OCI-LY7 (cell line): ENCODE data around the gene PARP12. TPM values are rescaled to one million over a fixed set of nuclear protein-coding genes. Genes with fewer than 3 reads are reported as not detected.

Experiments used
- BruUV-seq: library from RNA; stranded (reverse); fragments of 400-500 nt; replicated peaks from 2 replicates; lab custom pipeline; 2021; lab: Mats Ljungman, UMichigan
- CTCF ChIA-PET: fragments of 300-600 bp; sonication (Branson Sonifier 250); formaldehyde crosslinking; loops from one replicate; lab custom pipeline; 2022; ENCODE audit warnings: antibody characterized with exemption; ENCODE audit not compliant: unreplicated experiment; lab: Charles Lee
- POLR2A ChIA-PET: fragments of 300-600 bp; sonication (Branson Sonifier 250); formaldehyde crosslinking; loops from one replicate; lab custom pipeline; 2022; ENCODE audit warnings: antibody characterized with exemption; lab: Charles Lee
- DNase-seq: peaks from one replicate; pipeline ENCODE4 v3.0.0-alpha.2; 2015; ENCODE audit warnings: low spot score
- H2AFZ ChIP-seq: fragments of 200-600 bp; sonication (generic), shearing (Covaris generic); 2 replicates; pipeline ENCODE4 v1.6.1; 2014; ENCODE audit warnings: mild to moderate bottlenecking, antibody characterized with exemption, low read length, moderate library complexity
- H3K27ac ChIP-seq: fragments of 200-600 bp; sonication (generic); 2 replicates; pipeline ENCODE4 v1.5.1; 2014; ENCODE audit warnings: mixed run types, low read depth, mild to moderate bottlenecking, moderate library complexity, low read length, inconsistent platforms; ENCODE audit not compliant: poor library complexity, severe bottlenecking
- H3K36me3 ChIP-seq: fragments of 200-600 bp; sonication (generic); 2 replicates; pipeline ENCODE4 v1.6.1; 2014; ENCODE audit warnings: mild to moderate bottlenecking, antibody characterized with exemption, low read length, moderate library complexity, mixed read lengths; ENCODE audit not compliant: insufficient read depth
- H3K4me1 ChIP-seq: fragments of 200-600 bp; sonication (generic); 2 replicates; pipeline ENCODE4 v1.5.1; 2014; ENCODE audit warnings: mild to moderate bottlenecking, low read length; ENCODE audit not compliant: insufficient read depth, poor library complexity, severe bottlenecking
- H3K4me2 ChIP-seq: fragments of 200-600 bp; sonication (generic); 2 replicates; pipeline ENCODE4 v1.6.1; 2014; ENCODE audit warnings: mild to moderate bottlenecking, low read length
- H3K4me3 ChIP-seq: fragments of 200-600 bp; sonication (generic); 2 replicates; pipeline ENCODE4 v1.5.1; 2014; ENCODE audit warnings: mild to moderate bottlenecking, low read depth, low read length; ENCODE audit not compliant: poor library complexity, severe bottlenecking
- H3K79me2 ChIP-seq: fragments of 200-600 bp; sonication (generic); 2 replicates; pipeline ENCODE4 v1.6.1; 2016; ENCODE audit warnings: low read depth, mild to moderate bottlenecking, low read length, moderate library complexity, mixed read lengths; ENCODE audit not compliant: insufficient read depth
- H3K9me2 ChIP-seq: fragments of 200-600 bp; sonication (generic); 2 replicates; pipeline ENCODE4 v1.6.1; 2016; ENCODE audit warnings: mild to moderate bottlenecking, low read length, mixed read lengths; ENCODE audit not compliant: insufficient read depth
- H3K9me3 ChIP-seq: fragments of 200-600 bp; sonication (generic); 2 replicates; pipeline ENCODE4 v1.6.1; 2014; ENCODE audit warnings: mild to moderate bottlenecking, mixed run types, low read length, mixed read lengths
- H4K20me1 ChIP-seq: fragments of 200-600 bp; sonication (generic); 2 replicates; pipeline ENCODE4 v1.6.1; 2014; ENCODE audit warnings: mild to moderate bottlenecking, antibody characterized with exemption, low read length, moderate library complexity, mixed read lengths; ENCODE audit not compliant: insufficient read depth
- EZH2phosphoT487 ChIP-seq: fragments of 200-600 bp; sonication (generic); IDR thresholded peaks from 2 replicates; pipeline ENCODE4 v1.6.1; 2018; ENCODE audit warnings: low read depth, borderline replicate concordance, mild to moderate bottlenecking, mixed run types, antibody characterized with exemption, low read length, moderate library complexity, mixed read lengths
- intact Hi-C: fragments of 100-400 bp; cut with micrococcal nuclease; formaldehyde crosslinking; loops from one replicate; pipeline ENCODE4 v1.10.0; 2022; ENCODE audit not compliant: unreplicated experiment
- total RNA-seq, 2 experiments: library from RNA; depleted of rRNA in 1 of 2; stranded (reverse); fragments of >200 nt in 1 of 2; shearing (Covaris generic) in 1 of 2; gene quantifications; 2 replicates each; pipeline ENCODE4 v1.2.3, GENCODE V29; 2014 to 2022
- TF ChIP-seq, protein P1 (sequence below): fragments of 200-600 bp; sonication (generic); conservative IDR thresholded peaks from 2 replicates; pipeline ENCODE4 v1.5.1; 2014; ENCODE audit warnings: mild to moderate bottlenecking, antibody characterized with exemption, low read length, moderate library complexity, mixed read lengths

PARP12 gene
- total RNA-seq, 2 experiments from 2014 or later: 6.5 to 12.5 TPM

DNA sequence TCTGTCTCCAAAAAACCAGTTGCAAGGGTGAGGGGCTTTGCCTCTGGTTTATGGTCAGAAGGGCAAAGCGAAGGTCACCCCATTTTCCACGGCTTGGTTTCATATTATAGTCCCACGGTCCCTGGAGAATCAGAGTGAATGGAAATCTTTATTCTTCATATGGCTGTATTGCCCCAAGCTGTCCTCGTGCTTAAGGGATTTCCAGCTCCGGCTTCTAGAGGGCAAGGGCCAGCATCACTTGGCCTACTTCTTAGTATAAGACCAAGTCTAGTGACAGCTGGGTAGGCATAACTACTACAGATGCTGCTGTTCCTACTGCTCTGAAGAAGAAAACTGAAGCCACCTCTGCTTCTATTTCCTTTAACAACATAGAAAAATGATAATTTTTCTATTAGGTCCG, 63.2 kb downstream of the PARP12 start:
- intact Hi-C loops: no loop called here
- no peaks in the 10 kb centered on the region for H3K9me3 ChIP-seq
- H3K27ac ChIP-seq: no peak overlapping the region
- no peak overlapping the region for H3K4me2 ChIP-seq
- DNase-seq: no peak
- H3K4me3 ChIP-seq: no peak overlapping the region
- H3K9me2 ChIP-seq: no peaks in the 10 kb centered on the region
- no peak for TF ChIP-seq EZH2phosphoT487
- TF ChIP-seq, protein P1, sequence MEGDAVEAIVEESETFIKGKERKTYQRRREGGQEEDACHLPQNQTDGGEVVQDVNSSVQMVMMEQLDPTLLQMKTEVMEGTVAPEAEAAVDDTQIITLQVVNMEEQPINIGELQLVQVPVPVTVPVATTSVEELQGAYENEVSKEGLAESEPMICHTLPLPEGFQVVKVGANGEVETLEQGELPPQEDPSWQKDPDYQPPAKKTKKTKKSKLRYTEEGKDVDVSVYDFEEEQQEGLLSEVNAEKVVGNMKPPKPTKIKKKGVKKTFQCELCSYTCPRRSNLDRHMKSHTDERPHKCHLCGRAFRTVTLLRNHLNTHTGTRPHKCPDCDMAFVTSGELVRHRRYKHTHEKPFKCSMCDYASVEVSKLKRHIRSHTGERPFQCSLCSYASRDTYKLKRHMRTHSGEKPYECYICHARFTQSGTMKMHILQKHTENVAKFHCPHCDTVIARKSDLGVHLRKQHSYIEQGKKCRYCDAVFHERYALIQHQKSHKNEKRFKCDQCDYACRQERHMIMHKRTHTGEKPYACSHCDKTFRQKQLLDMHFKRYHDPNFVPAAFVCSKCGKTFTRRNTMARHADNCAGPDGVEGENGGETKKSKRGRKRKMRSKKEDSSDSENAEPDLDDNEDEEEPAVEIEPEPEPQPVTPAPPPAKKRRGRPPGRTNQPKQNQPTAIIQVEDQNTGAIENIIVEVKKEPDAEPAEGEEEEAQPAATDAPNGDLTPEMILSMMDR: no peak
- BruUV-seq: no TSS peak
- H3K79me2 ChIP-seq: no peaks in the 10 kb centered on the region
- ChIA-PET CTCF (no interaction called here), POLR2A (no interaction called here)
- no peaks in the 10 kb centered on the region for H3K4me1 ChIP-seq
- H4K20me1 ChIP-seq: no peaks in the 10 kb centered on the region
- no peak overlapping the region for H2AFZ ChIP-seq
- no peaks in the 10 kb centered on the region for H3K36me3 ChIP-seq

DNA sequence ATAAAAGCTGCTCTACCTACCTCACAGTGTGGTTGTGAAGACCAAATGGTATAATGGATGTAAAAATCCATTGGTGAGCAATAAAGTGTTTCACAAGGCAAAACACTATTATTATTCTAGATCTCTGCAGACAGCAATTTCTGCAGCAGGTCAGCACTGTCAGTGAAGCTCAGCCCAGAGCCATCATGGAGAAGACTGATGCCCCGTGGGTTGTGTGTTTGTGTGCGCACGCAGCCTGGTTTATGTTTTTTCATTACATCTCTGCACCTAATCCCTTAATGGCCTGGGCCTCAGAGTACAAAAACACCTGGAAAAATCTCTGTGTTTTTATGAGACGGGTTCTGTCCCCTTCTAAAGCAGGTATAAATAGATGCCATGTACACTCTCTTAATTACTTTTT, 64.2 kb downstream of the PARP12 start:
- intact Hi-C loops: no loop called here
- CTCF ChIA-PET: interaction anchor here (1.2 kb wide), 1 partner anchor 11 kb away, joined by 5 read pairs; no protein-coding TSS in a partner anchor
- POLR2A ChIA-PET: no interaction called here

More for the DNA sequence above, 64.2 kb downstream of the PARP12 start:
- no TSS peak for BruUV-seq
- no peak for TF ChIP-seq EZH2phosphoT487
- TF ChIP-seq, protein P1: no peak
- H2AFZ ChIP-seq: no peak overlapping the region
- no peaks in the 10 kb centered on the region for H3K4me1 ChIP-seq
- H3K9me3 ChIP-seq: no peaks in the 10 kb centered on the region
- no peak overlapping the region for H3K4me3 ChIP-seq
- no peaks in the 10 kb centered on the region for H3K9me2 ChIP-seq
- H3K36me3 ChIP-seq: no peaks in the 10 kb centered on the region
- no peaks in the 10 kb centered on the region for H3K79me2 ChIP-seq
- no peaks in the 10 kb centered on the region for H4K20me1 ChIP-seq
- no peak overlapping the region for H3K27ac ChIP-seq
- no peak overlapping the region for H3K4me2 ChIP-seq
- no peak for DNase-seq
